Neural crest cell (in vitro differentiated cells): Measurements from ENCODE around the gene ADD1. TPM values are rescaled to one million over a fixed set of nuclear protein-coding genes. Genes with fewer than 3 reads are reported as not detected.

Experiments
- DNase-seq: peaks from one replicate; pipeline ENCODE4 v3.0.0; 2021; ENCODE audit warnings: low read depth, mixed read lengths, low spot score
- H3K27ac Mint-ChIP-seq: one replicate; pipeline ENCODE4 v1.8.0; 2021; ENCODE audit warnings: mild to moderate bottlenecking, mixed read lengths; ENCODE audit not compliant: unreplicated experiment
- H3K27me3 Mint-ChIP-seq: 2 replicates; pipeline ENCODE4 v1.8.0; 2021; ENCODE audit warnings: low read depth, mild to moderate bottlenecking, mixed read lengths
- H3K36me3 Mint-ChIP-seq: 2 replicates; pipeline ENCODE4 v1.8.0; 2021; ENCODE audit warnings: low read depth, mild to moderate bottlenecking, mixed read lengths
- H3K4me1 Mint-ChIP-seq: 2 replicates; pipeline ENCODE4 v1.8.0; 2021; ENCODE audit warnings: mixed read lengths
- H3K4me3 Mint-ChIP-seq: one replicate; pipeline ENCODE4 v1.8.0; 2021; ENCODE audit warnings: mild to moderate bottlenecking, mixed read lengths
- H3K9me3 Mint-ChIP-seq: 2 replicates; pipeline ENCODE4 v1.8.0; 2021; ENCODE audit warnings: mixed read lengths
- total RNA-seq: library from RNA; stranded (reverse); gene quantifications from 2 replicates; pipeline ENCODE4 v1.2.1, GENCODE V29; 2021
- TF ChIP-seq, protein P1 (sequence below): fragments of 200-600 bp; sonication (generic); conservative IDR thresholded peaks from 2 replicates; pipeline ENCODE4 v1.5.0; 2021; ENCODE audit warnings: antibody characterized with exemption, mild to moderate bottlenecking

ADD1 gene
- total RNA-seq, 1 donor from 2014 or later, result 230 TPM

DNA sequence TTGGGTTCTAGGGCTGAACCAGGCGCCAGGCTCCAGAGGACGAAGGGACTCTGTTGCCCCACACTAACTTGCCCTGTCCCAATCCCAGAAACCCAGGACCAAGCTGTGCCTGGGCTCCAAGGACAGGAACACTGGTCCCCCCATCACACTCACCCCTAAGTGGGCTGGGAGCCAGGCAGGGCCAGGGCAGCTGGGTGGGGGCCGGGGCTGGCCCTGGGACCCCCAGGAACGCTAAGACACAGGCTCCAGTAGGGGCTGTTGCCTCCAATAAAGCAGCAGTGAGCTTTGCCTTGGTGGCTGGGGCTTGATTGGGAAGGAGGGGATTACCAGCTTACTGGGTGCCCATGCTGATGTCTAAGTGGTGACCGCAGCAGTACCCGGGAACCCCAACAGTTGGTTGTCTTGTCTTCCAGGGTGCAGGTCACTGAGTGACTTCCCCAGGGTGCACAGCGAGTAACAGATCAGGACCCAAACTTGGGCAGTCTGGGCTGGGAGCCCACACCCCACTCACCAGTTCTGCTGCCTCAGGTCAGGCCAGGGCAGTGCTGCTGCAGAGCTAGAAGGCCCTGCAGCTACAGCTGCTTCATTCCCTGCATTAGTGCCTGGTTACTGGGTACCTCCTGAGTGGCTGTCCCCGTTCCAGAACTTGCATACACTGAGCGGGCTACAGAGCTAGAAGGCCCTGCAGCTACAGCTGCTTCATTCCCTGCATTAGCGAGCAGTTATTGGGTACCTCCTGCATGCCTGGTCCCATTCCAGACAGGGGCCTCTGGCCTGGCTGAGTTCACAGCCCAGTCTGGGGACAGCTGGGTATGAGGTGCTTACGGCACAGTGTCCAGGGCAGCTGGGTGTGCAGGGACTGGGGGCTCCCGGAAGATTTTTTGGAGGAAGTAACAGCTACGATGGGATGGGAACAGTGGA, 9.4 kb upstream of the ADD1 start:
- no peaks in the 10 kb centered on the region for H3K27me3 Mint-ChIP-seq
- H3K36me3 Mint-ChIP-seq, result no peaks in the 10 kb centered on the region
- TF ChIP-seq, protein P1, sequence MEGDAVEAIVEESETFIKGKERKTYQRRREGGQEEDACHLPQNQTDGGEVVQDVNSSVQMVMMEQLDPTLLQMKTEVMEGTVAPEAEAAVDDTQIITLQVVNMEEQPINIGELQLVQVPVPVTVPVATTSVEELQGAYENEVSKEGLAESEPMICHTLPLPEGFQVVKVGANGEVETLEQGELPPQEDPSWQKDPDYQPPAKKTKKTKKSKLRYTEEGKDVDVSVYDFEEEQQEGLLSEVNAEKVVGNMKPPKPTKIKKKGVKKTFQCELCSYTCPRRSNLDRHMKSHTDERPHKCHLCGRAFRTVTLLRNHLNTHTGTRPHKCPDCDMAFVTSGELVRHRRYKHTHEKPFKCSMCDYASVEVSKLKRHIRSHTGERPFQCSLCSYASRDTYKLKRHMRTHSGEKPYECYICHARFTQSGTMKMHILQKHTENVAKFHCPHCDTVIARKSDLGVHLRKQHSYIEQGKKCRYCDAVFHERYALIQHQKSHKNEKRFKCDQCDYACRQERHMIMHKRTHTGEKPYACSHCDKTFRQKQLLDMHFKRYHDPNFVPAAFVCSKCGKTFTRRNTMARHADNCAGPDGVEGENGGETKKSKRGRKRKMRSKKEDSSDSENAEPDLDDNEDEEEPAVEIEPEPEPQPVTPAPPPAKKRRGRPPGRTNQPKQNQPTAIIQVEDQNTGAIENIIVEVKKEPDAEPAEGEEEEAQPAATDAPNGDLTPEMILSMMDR, result no peak
- H3K4me1 Mint-ChIP-seq, result peaks cover 11% of the 10 kb centered on the region
- H3K27ac Mint-ChIP-seq, result no peak overlapping the region
- H3K9me3 Mint-ChIP-seq, result no peaks in the 10 kb centered on the region
- DNase-seq, result no peak
- H3K4me3 Mint-ChIP-seq, result no peak overlapping the region

GRCh38 chr4:2835978-2836377, 7.7 kb upstream of the ADD1 start:
- peaks cover 11% of the 10 kb centered on the region for H3K4me1 Mint-ChIP-seq
- no peak for DNase-seq
- peaks cover 5% of the 10 kb centered on the region for H3K9me3 Mint-ChIP-seq
- H3K27me3 Mint-ChIP-seq, result no peaks in the 10 kb centered on the region
- TF ChIP-seq, protein P1, result no peak
- no peak overlapping the region for H3K27ac Mint-ChIP-seq
- H3K36me3 Mint-ChIP-seq, result peaks cover 4% of the 10 kb centered on the region
- H3K4me3 Mint-ChIP-seq, result no peak overlapping the region

GRCh38 chr4:2836391-2836859, 7.2 kb upstream of the ADD1 start:
- Mint-ChIP-seq H3K27me3 (no peaks in the 10 kb centered on the region), H3K9me3 (peaks cover 6% of the 10 kb centered on the region), H3K36me3 (peaks cover 6% of the 10 kb centered on the region), H3K27ac (no peak overlapping the region), H3K4me1 (peaks cover 11% of the 10 kb centered on the region), H3K4me3 (no peak overlapping the region)
- TF ChIP-seq, protein P1, result no peak
- DNase-seq, result no peak

GRCh38 chr4:2837110-2837903, 6.3 kb upstream of the ADD1 start:
- Mint-ChIP-seq H3K4me1 (peaks cover 11% of the 10 kb centered on the region), H3K4me3 (no peak overlapping the region), H3K27ac (peak overlapping the region; percentile 19), H3K9me3 (peaks cover 6% of the 10 kb centered on the region), H3K36me3 (peaks cover 6% of the 10 kb centered on the region), H3K27me3 (no peaks in the 10 kb centered on the region)
- no peak for DNase-seq
- TF ChIP-seq, protein P1, result no peak

GRCh38 chr4:2837904-2838496, 5.6 kb upstream of the ADD1 start:
- DNase-seq, result no peak
- no peaks in the 10 kb centered on the region for H3K27me3 Mint-ChIP-seq
- H3K4me1 Mint-ChIP-seq, result peaks cover 18% of the 10 kb centered on the region
- TF ChIP-seq, protein P1, result no peak
- peaks cover 6% of the 10 kb centered on the region for H3K9me3 Mint-ChIP-seq
- peak overlapping the region; percentile 10 for H3K4me3 Mint-ChIP-seq
- peak overlapping the region; percentile 36 for H3K27ac Mint-ChIP-seq
- peaks cover 6% of the 10 kb centered on the region for H3K36me3 Mint-ChIP-seq
